ENCODE results near the gene CDR2L.
A peak's percentile ranks its signal among the peaks of the same experiment; 100 is the strongest.

Gene CDR2L

GRCh38 chr17:74952431-74953133 lies 34.9 kb upstream of the CDR2L start:
- no peak for TF ChIP-seq CTCF (IDR thresholded peaks at IDR 0.05; ENCODE audit: low read depth, low read length)
- H3K4me3 ChIP-seq (replicated peaks in 1 of 2; ENCODE audit: low read depth in 2 of 2, low read length in 2 of 2) = no peak overlapping the region
- no peak for DNase-seq (ENCODE audit: low read depth in 2 of 2)

- DNase-seq (ENCODE audit: low read depth in 2 of 2) = no peak
- no peak overlapping the region for H3K4me3 ChIP-seq (replicated peaks in 1 of 2; ENCODE audit: low read depth in 2 of 2, low read length in 2 of 2)
- no peak for TF ChIP-seq CTCF (IDR thresholded peaks at IDR 0.05; ENCODE audit: low read depth, low read length)
Observed at GRCh38 chr17:74953134-74953687, 34.2 kb upstream of the CDR2L start.

GRCh38 chr17:74954115-74954514 lies 33.3 kb upstream of the CDR2L start:
- no peak overlapping the region for H3K4me3 ChIP-seq (replicated peaks in 1 of 2; ENCODE audit: low read depth in 2 of 2, low read length in 2 of 2)
- TF ChIP-seq CTCF (IDR thresholded peaks at IDR 0.05; ENCODE audit: low read depth, low read length) = no peak
- no peak for DNase-seq (ENCODE audit: low read depth in 2 of 2)

- no peak overlapping the region for H3K4me3 ChIP-seq (replicated peaks in 1 of 2; ENCODE audit: low read depth in 2 of 2, low read length in 2 of 2)
- TF ChIP-seq CTCF (IDR thresholded peaks at IDR 0.05; ENCODE audit: low read depth, low read length) = no peak
Observed at GRCh38 chr17:74954665-74955421, 32.6 kb upstream of the CDR2L start.

GRCh38 chr17:74956093-74956492 lies 31.3 kb upstream of the CDR2L start:
- no peak for DNase-seq (ENCODE audit: low read depth in 2 of 2)
- H3K4me3 ChIP-seq (replicated peaks in 1 of 2; ENCODE audit: low read depth in 2 of 2, low read length in 2 of 2) = no peak overlapping the region
- no peak for TF ChIP-seq CTCF (IDR thresholded peaks at IDR 0.05; ENCODE audit: low read depth, low read length)

More at GRCh38 chr17:74954665-74955421, 32.6 kb upstream of the CDR2L start:
- no peak for DNase-seq (ENCODE audit: low read depth in 2 of 2)

- H3K4me3 ChIP-seq (replicated peaks in 1 of 2; ENCODE audit: low read depth in 2 of 2, low read length in 2 of 2) = no peak overlapping the region
- peak; percentile 96 for TF ChIP-seq CTCF (IDR thresholded peaks at IDR 0.05; ENCODE audit: low read depth, low read length)
- peak; percentile 57 to 63 for DNase-seq (ENCODE audit: low read depth in 2 of 2)
Observed at GRCh38 chr17:74957935-74958740, 29.3 kb upstream of the CDR2L start.
